ACHN (cell line): ENCODE data around the gene RAB3A.

Experiments used
- DNase-seq: peaks from one replicate; pipeline ENCODE4 v3.0.0-alpha.2; 2015
- in situ Hi-C: cut with HindIII; loops from 2 replicates; pipeline ENCODE4 v1.10.0; 2017; ENCODE audit warnings: low sequenced_read_pairs, low pct_ligation_motif_present, low pct_unique_long_range_greater_than_20kb

RAB3A gene

GRCh38 chr19:18205200-18205892 is 1.5 kb upstream of the RAB3A start:
- in situ Hi-C loops: no loop called here
- DNase-seq: peak; percentile 62

- in situ Hi-C loops: no loop called here
- no peak for DNase-seq
Measured at GRCh38 chr19:18204394-18205199, 755 bp upstream of the RAB3A start.

GRCh38 chr19:18203408-18203862 is 407 bp downstream of the RAB3A start:
- in situ Hi-C loops: no loop called here
- DNase-seq: no peak

GRCh38 chr19:18202778-18203407 is 949 bp downstream of the RAB3A start:
- DNase-seq: no peak
- in situ Hi-C loops: no loop called here

GRCh38 chr19:18202397-18202777 is 1.5 kb downstream of the RAB3A start:
- in situ Hi-C loops: no loop called here
- DNase-seq: no peak

- no peak for DNase-seq
- in situ Hi-C loops: no loop called here
Measured at GRCh38 chr19:18198374-18198773, 5.5 kb downstream of the RAB3A start.

GRCh38 chr19:18197941-18198340 is 5.9 kb downstream of the RAB3A start:
- DNase-seq: no peak
- in situ Hi-C loops: no loop called here

GRCh38 chr19:18197306-18197705 is 6.5 kb downstream of the RAB3A start:
- no peak for DNase-seq
- in situ Hi-C loops: no loop called here

- DNase-seq: no peak
- in situ Hi-C loops: no loop called here
Measured at GRCh38 chr19:18196511-18196845, 7.4 kb downstream of the RAB3A start.

- in situ Hi-C loops: no loop called here
- no peak for DNase-seq
Measured at GRCh38 chr19:18194554-18195238, 9.1 kb downstream of the RAB3A start.

GRCh38 chr19:18194181-18194530 is 9.7 kb downstream of the RAB3A start:
- in situ Hi-C loops: no loop called here
- DNase-seq: no peak

- in situ Hi-C loops: no loop called here
- DNase-seq: no peak
Measured at GRCh38 chr19:18193388-18194180, 10.3 kb downstream of the RAB3A start.

- in situ Hi-C loops: no loop called here
- DNase-seq: peak; percentile 99
Measured at GRCh38 chr19:18192673-18193387, 11.0 kb downstream of the RAB3A start, which contains the start of gene MPV17L2. MPV17L2 (plus strand) TSS chr19:18193218; CDS start chr19:18193282, 64 bp downstream.

GRCh38 chr19:18191640-18192062 is 12.2 kb downstream of the RAB3A start:
- DNase-seq: no peak
- in situ Hi-C loops: no loop called here

- in situ Hi-C loops: no loop called here
- no peak for DNase-seq
Measured at GRCh38 chr19:18190278-18190677, 13.6 kb downstream of the RAB3A start.

GRCh38 chr19:18185538-18185937 is 18.3 kb downstream of the RAB3A start:
- in situ Hi-C loops: no loop called here
- DNase-seq: no peak

GRCh38 chr19:18183529-18183928 is 20.3 kb downstream of the RAB3A start:
- in situ Hi-C loops: no loop called here
- DNase-seq: no peak

GRCh38 chr19:18179957-18180356 is 23.9 kb downstream of the RAB3A start:
- in situ Hi-C loops: no loop called here
- DNase-seq: no peak
